Dermis microvascular lymphatic vessel endothelial cell (primary cell): Measurements from ENCODE around the gene ZNF618. TPM values are rescaled to one million over a fixed set of nuclear protein-coding genes. Genes with fewer than 3 reads are reported as not detected.

Source experiments
- DNase-seq, 2 donors: peaks; one replicate each; pipeline versions ENCODE4 v3.0.0 to v3.0.0-alpha.2; 2010; ENCODE audit warnings: low read depth in 2 of 2
- total RNA-seq: library from RNA; depleted of rRNA; stranded (reverse); fragments of >200 nt; gene quantifications from 2 replicates; pipeline ENCODE4 v1.2.1, GENCODE V29; 2014

ZNF618 gene
- total RNA-seq, 1 donor from 2014 or later = 6.8 TPM

DNA sequence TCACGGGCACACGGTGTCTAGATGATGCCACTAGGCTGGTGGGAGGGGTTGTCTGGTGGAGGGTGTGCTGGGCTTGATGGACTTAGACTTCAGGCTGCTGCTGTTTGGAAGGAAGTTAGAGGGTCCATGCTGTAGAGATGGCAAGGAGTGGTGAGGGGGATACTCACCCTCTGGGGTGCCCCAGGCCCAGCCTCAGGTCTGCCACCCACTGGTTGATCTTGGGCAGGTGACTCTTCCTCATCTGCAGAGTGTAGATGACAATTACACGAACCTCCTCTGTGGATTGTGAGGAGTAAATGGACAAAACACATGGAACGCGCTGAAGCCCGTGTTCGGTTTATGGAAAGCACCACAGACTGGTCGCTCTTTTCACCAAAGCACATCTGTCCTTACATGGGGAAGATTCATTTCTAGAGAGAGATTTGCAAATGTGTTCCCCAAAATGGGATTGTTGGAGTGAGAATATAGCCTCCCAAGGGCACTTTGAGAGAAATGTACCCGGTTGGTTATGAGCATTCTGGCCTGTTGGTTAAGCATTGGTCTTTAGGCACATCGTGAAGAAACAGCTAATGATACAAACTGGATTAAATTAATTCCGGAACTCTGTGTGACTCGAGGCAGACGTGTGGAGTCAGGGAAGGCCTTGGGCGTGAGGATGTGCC lies 58.2 kb downstream of the ZNF618 start:
- no peak for DNase-seq

DNA sequence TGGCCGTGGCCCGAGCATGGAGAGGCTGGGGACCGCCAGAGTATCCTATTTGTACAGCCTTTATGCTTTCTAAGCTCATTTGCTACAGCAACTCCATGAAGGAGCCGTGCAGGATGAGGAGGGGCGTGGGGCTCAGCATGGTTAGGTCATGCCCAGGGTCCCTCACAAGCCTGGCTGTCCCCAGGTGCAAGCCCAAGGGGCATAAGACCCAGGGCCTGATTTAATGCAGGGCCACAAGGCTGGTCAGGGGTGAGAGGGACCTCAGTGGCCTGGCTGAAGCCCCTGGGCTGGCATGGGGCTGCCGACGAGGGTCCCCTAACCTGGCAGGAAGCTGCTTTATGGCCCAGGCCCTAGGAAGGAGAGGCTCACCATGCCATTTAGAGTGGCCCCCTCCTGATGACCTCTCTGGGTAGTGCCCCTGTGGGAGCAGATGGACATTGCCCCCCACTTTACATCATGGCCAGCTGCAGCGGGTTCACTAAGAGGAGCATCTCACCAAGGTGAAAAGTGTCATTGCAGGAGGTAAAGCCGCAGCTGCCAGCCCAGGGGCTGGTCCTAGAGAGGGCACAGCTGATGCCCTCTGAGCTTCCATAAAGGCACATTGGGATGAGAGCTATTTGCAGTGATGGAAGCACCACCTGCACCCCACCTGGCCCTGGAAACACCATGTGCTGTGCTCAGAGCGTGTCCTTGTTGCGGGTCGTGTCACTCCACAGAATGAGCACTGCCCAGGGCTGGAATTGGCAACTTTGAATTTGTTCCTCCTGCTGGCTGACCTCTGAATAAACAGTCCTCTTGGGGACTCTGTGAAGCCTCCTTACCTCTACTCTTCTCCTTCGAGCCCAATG lies 58.9 kb downstream of the ZNF618 start:
- DNase-seq = no peak

DNA sequence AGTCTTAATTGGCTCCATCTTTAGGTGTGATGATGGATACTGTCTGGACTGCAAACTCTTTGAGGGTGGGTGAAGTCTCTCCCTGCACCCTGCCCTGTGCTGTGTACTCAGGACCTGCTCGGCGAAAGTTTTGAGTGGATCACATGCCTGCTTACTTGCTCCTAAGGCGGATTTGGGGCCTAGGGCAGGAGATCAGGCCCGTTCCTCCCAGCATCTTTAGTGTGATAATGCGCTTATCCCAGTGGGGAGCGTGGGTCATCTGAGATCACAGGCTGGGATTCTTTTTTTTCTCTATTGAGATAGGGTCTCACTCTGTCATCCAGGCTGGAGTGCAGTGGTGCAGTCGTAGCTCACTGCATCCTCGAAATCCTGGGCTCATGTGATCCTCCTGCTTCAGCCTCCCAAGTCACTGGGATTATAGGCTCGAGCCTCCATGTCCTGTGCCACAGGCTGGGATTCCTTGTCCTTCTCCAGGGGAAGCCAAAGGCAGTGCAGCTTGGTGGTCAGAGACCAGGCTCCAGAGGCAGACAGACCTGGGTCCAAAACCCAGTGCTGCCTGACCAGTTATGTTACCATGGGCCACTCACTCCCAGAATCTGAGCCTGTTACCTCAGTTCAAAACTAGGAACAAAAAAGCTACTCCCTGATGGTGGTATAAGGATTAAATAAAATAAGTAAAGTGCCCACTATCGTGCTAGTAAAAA lies 59.7 kb downstream of the ZNF618 start:
- no peak for DNase-seq

DNA sequence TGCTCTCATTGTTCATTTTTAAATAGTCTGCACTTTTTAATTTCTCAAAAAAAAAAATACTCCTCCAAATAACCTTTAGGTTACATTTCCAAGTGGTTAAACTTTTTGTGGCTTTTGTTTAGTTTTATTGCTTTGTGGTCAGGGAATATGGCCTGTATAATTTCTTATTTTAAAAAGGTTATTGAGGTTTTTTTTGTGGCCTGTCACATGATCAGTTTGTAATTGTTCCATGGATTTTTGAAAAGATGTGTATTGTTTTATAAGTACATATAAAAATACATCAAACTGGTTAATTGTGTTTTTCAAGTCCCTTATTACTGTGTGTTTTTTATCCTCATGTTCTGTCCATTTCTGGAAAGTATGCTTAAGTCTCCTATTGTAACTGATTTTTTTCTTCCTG lies 64.0 kb downstream of the ZNF618 start:
- no peak for DNase-seq

DNA sequence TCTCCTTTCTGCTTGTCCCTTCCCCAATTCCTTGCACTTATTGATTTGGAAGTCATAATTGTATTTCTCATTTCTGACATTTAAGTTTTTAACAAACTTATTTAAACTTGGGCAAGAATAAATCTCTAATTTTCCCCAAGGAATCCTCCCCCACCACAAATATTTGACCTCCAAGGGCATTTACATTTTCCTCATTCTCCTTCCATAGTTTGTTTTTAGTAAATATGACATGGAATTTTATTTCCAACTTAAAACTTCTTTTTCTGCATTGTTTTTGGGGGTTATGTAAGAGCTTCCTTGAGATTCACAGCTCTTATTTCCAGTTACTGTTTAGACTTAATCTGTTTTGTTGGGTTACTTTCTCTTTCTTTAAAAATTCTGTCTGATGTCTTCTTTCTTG lies 64.9 kb downstream of the ZNF618 start:
- no peak for DNase-seq

DNA sequence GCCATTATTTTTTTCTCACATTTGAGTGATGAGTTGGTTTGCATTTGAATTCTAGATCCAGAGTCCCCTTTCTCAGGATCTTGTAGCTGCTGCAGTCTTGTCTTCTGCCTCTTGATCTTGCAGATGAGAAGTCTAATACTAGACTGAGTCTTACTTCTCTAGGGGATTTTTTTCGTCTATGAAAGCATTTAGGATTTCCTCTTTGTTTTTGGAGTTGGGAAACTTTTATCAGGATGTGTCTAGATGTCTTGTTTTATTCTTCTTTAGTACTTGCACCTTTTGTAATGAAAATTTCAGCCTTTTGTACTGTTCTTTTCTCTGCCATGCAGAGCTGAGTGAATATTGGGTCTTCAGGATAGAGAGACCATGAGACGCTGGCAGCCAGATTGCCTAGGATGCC lies 65.4 kb downstream of the ZNF618 start:
- no peak for DNase-seq

DNA sequence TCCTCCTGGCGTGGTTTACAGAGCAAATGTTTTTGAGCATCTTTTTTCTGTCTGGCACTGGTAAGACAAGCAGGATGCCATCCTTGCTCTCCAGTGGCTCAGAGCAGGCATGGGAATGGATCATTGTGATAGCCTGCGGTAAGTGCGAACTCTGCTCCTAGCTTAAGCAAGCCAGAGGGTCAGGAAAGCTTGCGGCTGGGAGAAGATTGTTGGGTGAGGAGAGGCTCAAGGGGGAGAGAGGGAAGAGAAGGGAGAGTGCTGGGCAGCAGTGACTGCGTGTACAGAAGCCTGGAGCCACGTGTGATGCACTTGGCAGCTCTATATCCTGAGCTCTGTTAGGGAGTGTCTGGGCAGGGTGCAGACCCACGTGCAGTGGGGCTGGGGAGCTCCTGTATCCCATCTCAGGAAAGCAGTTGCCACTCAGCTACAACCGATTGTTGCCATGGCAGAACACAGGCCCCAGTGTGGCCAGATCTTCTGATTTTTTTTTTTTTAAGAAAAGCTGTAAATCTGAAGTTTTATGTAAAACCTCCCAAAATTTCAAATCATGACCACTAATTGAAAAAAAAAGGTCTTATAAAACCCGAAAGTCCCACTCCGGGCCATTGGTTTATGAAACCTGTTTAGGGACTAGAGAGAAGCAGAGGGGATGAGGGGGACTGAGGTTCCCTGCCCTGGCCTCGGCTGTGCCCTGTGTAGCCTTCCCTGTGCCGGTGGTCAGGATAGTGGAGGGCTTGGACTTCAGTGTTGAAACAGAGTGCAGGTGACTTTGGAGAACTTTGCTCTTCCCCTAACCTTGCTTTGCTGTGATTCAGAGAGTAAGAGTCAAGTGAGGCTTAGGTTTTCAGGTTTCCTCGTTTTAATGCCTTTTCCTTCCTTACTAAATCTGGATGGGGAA lies 67.3 kb downstream of the ZNF618 start:
- DNase-seq = no peak

DNA sequence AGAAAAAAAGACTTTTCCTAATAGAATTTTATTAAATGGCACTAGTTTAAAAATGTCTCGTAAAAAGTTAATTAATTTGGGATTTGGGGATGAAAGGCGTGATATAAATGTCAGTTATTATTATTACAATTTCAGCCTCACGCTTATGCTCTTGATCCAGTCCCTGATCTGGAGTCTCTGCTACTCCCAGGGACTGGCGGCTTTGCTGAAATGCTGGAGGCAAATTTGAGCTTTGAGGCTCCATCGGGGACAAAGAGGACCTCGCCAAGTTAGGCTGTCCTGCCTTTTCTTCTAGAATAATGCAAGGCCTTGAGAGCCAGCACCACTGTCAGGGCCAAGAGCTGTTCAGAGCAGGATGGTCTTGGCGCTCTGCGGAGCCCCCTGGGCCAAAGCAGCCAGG lies 69.7 kb downstream of the ZNF618 start:
- DNase-seq = no peak

DNA sequence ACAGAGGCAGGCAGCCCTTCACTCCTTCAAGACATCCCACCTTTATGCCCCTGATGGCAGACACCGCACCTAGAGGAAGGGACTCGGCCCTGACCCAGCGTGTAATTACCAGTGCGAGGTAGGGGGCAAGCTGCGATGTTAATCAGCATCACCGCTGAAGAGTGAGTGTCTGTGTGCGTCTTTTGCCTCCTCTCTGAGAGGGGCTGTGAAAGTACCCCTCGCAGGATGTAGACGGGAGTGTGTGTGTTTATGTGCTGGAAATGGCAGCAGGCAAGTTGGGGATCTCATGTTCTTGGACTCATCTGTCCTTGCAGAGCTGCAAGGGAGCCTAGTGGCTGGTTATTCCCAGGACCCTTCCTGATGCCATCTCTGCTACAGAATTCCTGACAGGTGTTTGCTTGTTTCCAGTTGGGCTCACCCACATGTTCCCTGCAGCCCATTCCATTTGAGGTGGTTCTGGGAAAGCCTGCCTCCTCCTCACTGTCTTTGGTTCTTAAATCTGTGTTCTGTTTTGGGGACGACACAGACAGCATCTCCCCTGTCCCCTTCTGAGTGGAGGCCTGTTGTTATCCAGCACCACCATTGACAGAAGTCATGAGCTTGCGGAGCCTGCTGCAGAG lies 70.5 kb downstream of the ZNF618 start:
- no peak for DNase-seq

DNA sequence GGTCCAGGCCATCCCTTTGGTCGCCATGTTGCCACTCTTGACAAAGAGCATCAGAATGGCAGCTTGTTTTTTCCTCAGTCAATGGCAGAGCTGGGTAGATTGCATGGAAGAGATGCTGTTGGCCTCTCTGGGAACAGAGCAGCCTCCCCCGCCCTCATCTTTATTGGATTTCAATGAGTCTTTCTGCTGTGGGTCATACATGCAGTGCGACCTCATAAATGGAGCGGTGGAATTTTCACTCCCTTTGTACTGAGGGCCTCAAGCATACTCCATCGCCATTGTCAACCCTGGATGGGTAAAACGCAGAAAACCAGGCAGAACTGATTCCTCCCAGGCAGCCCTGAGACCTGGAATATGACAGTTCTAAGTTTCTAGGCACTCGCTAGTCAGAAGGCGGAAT lies 71.8 kb downstream of the ZNF618 start:
- no peak for DNase-seq

DNA sequence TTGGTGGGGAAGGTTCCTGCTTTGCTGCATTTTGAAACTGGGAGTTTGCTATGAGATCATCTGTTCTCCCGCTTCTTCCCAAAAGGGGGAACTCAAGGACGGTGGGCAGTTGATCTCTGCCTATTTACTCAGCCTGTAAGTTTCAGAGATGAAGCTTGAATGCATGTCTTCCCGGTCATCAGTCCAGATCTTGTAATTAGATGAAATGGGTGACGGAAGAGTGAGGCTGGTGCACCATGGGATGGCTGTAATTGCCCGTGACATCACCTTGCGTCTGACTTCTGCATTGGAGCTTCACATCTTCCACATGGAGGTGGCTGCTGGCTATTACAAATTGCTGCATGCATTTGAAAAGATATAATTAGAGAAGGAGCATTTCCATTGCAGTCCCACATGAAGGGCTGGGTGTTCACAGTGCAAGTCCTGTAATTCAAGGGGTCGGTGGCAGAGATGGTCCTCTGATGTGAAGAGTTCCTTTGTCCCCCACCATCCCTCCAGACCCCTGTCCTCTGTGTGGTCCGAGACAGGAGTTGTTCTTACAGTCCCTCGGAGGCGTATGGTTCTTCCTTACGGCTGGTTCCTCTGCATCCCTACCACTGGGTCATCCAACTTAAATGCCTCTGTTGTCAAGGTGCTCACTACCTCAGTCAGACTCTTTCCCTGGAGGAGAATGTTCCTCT lies 72.9 kb downstream of the ZNF618 start:
- DNase-seq = no peak

DNA sequence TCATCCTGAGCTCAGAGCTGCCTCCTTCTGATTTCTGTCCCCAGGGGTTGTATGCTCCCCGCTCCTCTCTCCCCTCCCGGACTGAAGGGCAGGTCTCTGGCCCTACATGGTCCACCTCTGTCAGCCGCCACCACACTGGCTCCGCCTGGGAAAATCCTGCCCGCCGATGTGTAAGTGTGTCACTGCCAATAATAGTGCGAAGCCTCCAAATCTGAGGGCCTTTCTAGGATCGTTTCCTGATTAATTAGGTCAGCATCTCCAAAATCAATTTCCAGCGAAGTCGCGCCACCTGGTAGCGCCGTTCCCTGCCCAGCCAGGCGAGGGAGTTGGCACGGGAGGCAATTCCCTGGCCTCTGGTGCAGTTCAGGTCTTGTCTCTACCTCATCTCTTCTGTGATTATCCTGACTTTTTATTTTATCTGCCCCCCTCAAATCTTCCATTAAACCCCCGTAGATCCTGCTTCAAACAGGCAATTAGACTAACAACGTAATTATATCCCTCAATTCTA lies 73.5 kb downstream of the ZNF618 start:
- no peak for DNase-seq

DNA sequence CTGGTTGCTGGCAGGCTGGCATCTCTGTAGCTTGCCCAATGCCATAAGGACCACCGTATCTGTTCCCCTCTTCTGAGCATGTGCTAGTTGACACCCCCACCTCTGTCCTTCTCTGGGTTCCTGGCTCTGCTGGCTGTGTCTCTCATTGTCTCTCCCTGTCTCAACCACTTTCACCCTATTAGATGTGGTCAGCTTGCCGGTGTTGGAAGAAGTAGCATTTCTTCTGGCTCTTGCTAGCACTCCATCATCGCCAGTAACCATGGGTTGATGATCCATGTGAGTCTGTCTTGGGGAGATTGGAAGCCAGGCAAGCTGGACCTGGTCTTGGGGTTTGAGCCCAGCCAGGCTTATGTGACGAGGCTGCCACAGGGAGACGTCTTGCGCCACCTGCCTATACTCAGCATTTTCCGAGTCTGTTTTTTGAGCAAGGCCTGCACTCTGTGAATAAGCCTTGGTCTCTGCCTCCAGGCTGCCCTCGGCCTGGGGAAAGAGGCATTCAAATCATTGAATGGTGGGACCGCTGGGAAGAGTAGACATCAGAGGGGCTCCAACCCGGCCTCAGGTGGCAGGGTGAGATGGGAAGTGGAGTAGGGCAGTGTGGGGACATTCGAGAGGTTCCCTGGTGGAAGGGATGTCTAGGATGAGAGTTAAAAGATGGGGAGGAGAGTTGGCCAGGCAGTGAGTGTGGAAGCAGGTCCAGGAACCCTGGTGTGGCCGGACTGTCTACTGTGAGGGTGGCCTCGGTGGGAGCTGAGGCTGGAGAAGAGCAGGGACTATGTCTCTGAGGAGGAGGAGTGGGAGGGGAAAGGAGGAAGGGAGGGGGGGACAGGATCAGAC lies 74.3 kb downstream of the ZNF618 start:
- no peak for DNase-seq

DNA sequence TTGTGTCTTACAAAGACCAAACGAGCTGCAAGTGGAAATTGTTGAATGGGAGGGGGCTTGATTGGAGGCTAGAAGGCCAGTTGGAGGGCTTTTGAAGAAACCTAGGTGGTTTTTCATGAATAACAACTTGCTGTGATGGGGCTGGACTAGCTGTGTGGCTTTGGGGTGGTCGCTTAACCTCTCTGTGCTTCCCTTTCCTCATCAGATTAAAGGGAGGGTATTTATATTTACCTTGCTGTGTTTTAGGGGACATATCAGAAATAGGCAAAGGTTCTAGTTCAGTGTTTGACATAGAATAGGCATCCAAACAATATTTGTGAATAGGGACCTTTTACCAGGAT lies 74.9 kb downstream of the ZNF618 start:
- DNase-seq = no peak

DNA sequence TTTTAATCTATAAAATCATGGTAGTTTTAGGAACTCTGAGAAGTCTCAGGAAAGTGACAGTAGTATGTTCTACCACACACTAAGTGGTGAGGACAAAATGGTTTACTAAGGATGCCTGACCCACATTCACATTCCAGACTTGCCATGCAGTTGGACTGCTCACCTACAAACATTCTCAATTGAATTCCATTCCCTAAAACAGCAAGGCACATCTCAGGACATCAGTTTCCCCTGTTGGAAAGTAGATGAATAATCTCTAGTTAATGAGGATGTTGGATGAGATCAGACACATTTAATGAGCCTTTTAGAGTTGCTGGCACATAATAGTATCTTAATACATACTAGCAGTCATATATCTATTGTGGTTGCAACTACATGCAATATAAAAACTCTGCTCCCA lies 76.6 kb downstream of the ZNF618 start:
- DNase-seq = no peak

DNA sequence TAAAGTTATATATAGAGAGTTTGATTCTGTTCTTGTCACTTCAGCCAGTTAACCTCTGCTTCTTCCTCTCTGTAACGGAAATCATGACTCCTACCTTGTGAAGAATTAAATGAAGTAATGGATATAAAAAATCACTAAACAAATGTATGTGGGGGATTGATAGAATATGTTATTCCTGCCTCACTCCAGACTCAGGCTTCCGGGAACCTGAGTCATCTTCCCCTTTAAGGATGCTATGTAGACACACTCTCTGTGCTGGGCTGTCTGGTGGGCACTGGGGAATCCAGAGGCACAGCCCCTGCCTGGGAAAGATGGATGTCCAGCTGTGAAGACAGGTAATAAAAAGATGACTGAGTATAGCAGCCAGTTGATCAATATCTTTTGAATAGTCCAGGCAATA lies 77.4 kb downstream of the ZNF618 start:
- DNase-seq = peak; percentile 31 to 96

DNA sequence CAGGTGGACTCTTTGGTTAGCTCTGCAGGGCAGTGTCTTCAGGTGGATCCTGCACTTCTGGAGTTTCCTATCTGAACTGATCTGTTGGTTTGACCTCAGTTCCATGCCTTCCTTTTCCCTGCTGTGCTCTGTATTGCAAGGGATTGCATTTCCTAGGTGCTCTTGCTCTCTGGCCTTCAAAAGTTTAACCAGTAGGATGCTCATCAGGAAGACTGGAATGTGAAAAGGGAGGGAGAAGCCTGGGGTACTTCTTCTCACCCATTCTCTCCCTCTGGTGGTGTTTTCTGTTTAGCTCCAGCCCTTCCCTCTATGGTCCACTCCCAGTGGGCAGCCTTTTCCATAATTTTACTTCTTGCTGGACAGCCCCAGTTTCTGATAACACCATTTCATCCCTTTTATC lies 78.5 kb downstream of the ZNF618 start:
- DNase-seq = no peak

DNA sequence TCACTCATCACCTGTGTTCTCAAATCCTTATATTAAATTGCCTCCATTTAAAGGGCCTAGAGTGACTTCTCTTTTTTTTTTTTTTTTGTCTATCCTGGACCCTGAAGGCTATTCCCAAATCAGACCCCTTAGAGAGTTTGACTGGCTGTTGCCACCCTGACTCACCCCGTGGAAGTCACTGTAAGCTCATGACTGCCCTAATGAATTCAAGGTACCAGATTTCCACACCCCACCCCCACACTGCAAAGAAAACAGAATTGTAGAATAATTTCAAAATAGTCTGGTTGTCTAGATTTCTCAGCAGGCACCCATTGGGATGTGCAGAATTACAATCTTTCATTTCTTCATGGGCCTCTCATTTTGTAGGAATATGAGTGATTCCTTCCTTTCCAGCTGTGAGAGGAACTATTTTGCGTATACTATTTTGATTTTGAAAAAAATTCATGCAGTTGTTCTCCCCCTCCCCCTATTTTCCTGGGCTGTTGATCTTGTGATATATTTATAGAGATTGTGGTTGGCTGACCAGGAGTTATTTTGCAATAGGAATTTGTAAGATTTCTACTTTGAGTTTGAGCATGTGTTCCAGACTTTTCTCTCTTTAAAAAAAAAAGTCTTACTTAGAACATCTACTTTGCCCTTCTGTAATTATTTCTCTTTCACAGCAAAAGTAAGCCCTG lies 79.1 kb downstream of the ZNF618 start:
- DNase-seq = peak in 1 of 2 donors; percentile 22

DNA sequence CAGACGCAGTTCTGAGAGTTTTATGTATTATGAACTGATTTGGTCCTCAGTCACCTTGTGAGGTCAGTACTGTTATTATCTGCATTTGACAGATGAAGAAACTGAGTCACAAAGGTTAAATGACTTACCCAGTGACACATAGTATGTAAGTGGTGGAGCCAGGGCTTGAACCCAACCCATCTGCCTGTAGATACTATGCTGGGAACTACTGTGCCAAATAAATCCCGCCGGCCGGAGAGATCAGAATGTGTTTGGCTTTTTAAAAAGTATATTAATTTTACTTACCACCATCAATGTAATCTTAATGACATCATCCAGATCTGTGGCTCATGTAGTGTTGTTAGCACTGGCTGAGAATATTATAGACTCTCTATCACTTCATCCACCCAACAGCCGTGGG lies 80.8 kb downstream of the ZNF618 start:
- peak in 1 of 2 donors; percentile 21 for DNase-seq
